H1 (cell line): ENCODE data around the gene RASAL2. TPM values are rescaled to one million over a fixed set of nuclear protein-coding genes. Genes with fewer than 3 reads are reported as not detected.
A peak's percentile ranks its signal among the peaks of the same experiment; 100 is the strongest.

ENCODE experiments used
- CTCF ChIA-PET: fragments of 300-600 bp; sonication (Branson Sonifier 250); formaldehyde crosslinking; loops from one replicate; lab custom pipeline; 2021; ENCODE audit not compliant: partially characterized antibody; lab: Charles Lee
- POLR2A ChIA-PET: fragments of 300-600 bp; sonication (Branson Sonifier 250); formaldehyde crosslinking; loops from one replicate; lab custom pipeline; 2021; ENCODE audit warnings: inconsistent platforms; ENCODE audit not compliant: partially characterized antibody; lab: Charles Lee
- DNase-seq, 2 experiments: peaks; one replicate each; pipeline versions ENCODE4 v3.0.0 to v3.0.0-alpha.2; 2010 to 2022; ENCODE audit warnings: low spot score in 2 of 2, low read depth in 1 of 2, mixed read lengths in 1 of 2
- FAIRE-seq: peaks from 2 replicates; lab custom pipeline; 2011; peaks lifted over from hg19 to GRCh38; lab: Jason Lieb, UNC
- H2AFZ ChIP-seq: 2 replicates; pipeline ENCODE4 v1.8.1; 2012; ENCODE audit warnings: low read length, inconsistent platforms
- H2AK5ac ChIP-seq: 2 replicates; pipeline ENCODE4 v1.6.1; 2013; ENCODE audit warnings: low read depth, low read length
- H2BK120ac ChIP-seq: replicated peaks from 2 replicates; pipeline ENCODE3; 2013; ENCODE audit warnings: low read depth, low read length, inconsistent platforms
- H2BK12ac ChIP-seq: 2 replicates; pipeline ENCODE4 v1.6.1; 2013; ENCODE audit warnings: low read depth, low read length
- H2BK15ac ChIP-seq: 2 replicates; pipeline ENCODE4 v1.6.1; 2013; ENCODE audit warnings: low read length
- H2BK20ac ChIP-seq: 2 replicates; pipeline ENCODE4 v1.6.1; 2013; ENCODE audit warnings: low read length
- H2BK5ac ChIP-seq: 2 replicates; pipeline ENCODE4 v1.6.1; 2013; ENCODE audit warnings: low read depth, low read length
- H3K14ac ChIP-seq: 2 replicates; pipeline ENCODE4 v1.6.1; 2013; ENCODE audit warnings: inconsistent platforms; ENCODE audit not compliant: insufficient read length
- H3K18ac ChIP-seq: 2 replicates; pipeline ENCODE4 v1.6.1; 2013; ENCODE audit warnings: low read length; ENCODE audit errors: extremely low read depth
- H3K23ac ChIP-seq: 2 replicates; pipeline ENCODE4 v1.6.1; 2013; ENCODE audit warnings: inconsistent platforms; ENCODE audit not compliant: insufficient read length
- H3K23me2 ChIP-seq: 2 replicates; pipeline ENCODE4 v1.6.1; 2013; ENCODE audit warnings: low read depth, low read length
- H3K27ac ChIP-seq: 2 replicates; pipeline ENCODE4 v1.6.1; 2011; ENCODE audit warnings: low read depth, low read length, inconsistent platforms
- H3K27me3 ChIP-seq, 4 experiments: replicated peaks in 1 of 4; 1 replicate in 1 of 4; 2 replicates in 3 of 4; pipeline versions ENCODE4 v1.6.1 to v1.8.1; 2011 to 2013; ENCODE audit warnings: low read length in 3 of 4, mild to moderate bottlenecking in 3 of 4, inconsistent platforms in 2 of 4, mixed read lengths in 2 of 4, moderate library complexity in 1 of 4; ENCODE audit not compliant: control insufficient read depth in 3 of 4, insufficient read depth in 3 of 4; ENCODE audit errors: extremely low read depth in 1 of 4
- H3K36me3 ChIP-seq, 4 experiments: 2 replicates each; pipeline versions ENCODE4 v1.6.1 to v1.8.1; 2011 to 2013; ENCODE audit warnings: mild to moderate bottlenecking in 4 of 4, low read length in 3 of 4, moderate library complexity in 2 of 4, control low read depth in 1 of 4, inconsistent platforms in 1 of 4; ENCODE audit not compliant: insufficient read depth in 4 of 4, control insufficient read depth in 2 of 4
- H3K4ac ChIP-seq: replicated peaks from 2 replicates; pipeline ENCODE3; 2013; ENCODE audit warnings: low read length, low read depth, mixed read lengths, inconsistent platforms; ENCODE audit not compliant: insufficient read length
- H3K4me1 ChIP-seq, 4 experiments: replicated peaks in 1 of 4; 1 replicate in 1 of 4; 2 replicates in 3 of 4; pipeline versions ENCODE4 v1.6.1 to v1.8.1; 2011 to 2013; ENCODE audit warnings: low read length in 3 of 4, inconsistent platforms in 2 of 4, mixed read lengths in 1 of 4; ENCODE audit not compliant: insufficient read depth in 4 of 4, control insufficient read depth in 3 of 4
- H3K4me2 ChIP-seq, 2 experiments: 2 replicates each; pipeline versions ENCODE4 v1.6.1 to v1.8.1; 2011 to 2013; ENCODE audit warnings: low read depth in 2 of 2, low read length in 2 of 2, control low read depth in 1 of 2, inconsistent platforms in 1 of 2, mild to moderate bottlenecking in 1 of 2; ENCODE audit not compliant: insufficient read depth in 1 of 2
- H3K4me3 ChIP-seq, 4 experiments: fragments of 200-600, 300-600 bp in 1 of 4; sonication (generic), shearing (Covaris generic), sonication (Bioruptor Twin) in 1 of 4; 2 replicates each; pipeline versions ENCODE4 v1.5.1 to v1.8.1; 2011 to 2016; ENCODE audit warnings: low read length in 4 of 4, low read depth in 3 of 4, control low read depth in 2 of 4, inconsistent platforms in 2 of 4, mild to moderate bottlenecking in 2 of 4, mixed read lengths in 1 of 4, moderate library complexity in 1 of 4; ENCODE audit not compliant: insufficient read depth in 2 of 4; ENCODE audit errors: extremely low read depth in 1 of 4
- H3K56ac ChIP-seq: replicated peaks from 2 replicates; pipeline ENCODE3; 2013; ENCODE audit warnings: low read depth, mild to moderate bottlenecking, mixed read lengths, low read length, inconsistent platforms; ENCODE audit not compliant: insufficient read length
- H3K79me1 ChIP-seq: 2 replicates; pipeline ENCODE4 v1.6.1; 2013; ENCODE audit warnings: low read depth, low read length, control low read depth
- H3K79me2 ChIP-seq, 2 experiments: 2 replicates each; pipeline versions ENCODE4 v1.6.1 to v1.8.1; 2012 to 2013; ENCODE audit warnings: low read length in 2 of 2, mild to moderate bottlenecking in 2 of 2, inconsistent platforms in 1 of 2; ENCODE audit not compliant: insufficient read depth in 2 of 2, control insufficient read depth in 1 of 2
- H3K9ac ChIP-seq, 4 experiments: replicated peaks in 1 of 4; 1 replicate in 1 of 4; 2 replicates in 3 of 4; pipeline versions ENCODE4 v1.6.1 to v1.8.1; 2011 to 2013; ENCODE audit warnings: low read depth in 3 of 4, low read length in 3 of 4, control low read depth in 2 of 4, mild to moderate bottlenecking in 2 of 4, moderate library complexity in 2 of 4, inconsistent platforms in 1 of 4; ENCODE audit errors: extremely low read depth in 1 of 4
- H3K9me3 ChIP-seq, 2 experiments: 2 replicates each; pipeline versions ENCODE4 v1.6.1 to v1.8.1; 2012 to 2013; ENCODE audit warnings: mild to moderate bottlenecking in 2 of 2, moderate library complexity in 2 of 2, control low read depth in 1 of 2, inconsistent platforms in 1 of 2, low read depth in 1 of 2, low read length in 1 of 2, mixed read lengths in 1 of 2; ENCODE audit not compliant: insufficient read depth in 2 of 2
- H4K20me1 ChIP-seq, 2 experiments: replicated peaks in 1 of 2; 2 replicates each; pipeline versions ENCODE3 to v1.8.1; 2011 to 2013; ENCODE audit warnings: inconsistent platforms in 2 of 2, low read length in 2 of 2, mild to moderate bottlenecking in 1 of 2; ENCODE audit not compliant: insufficient read depth in 2 of 2, control insufficient read depth in 1 of 2
- H4K5ac ChIP-seq: 2 replicates; pipeline ENCODE4 v1.6.1; 2013; ENCODE audit warnings: low read length, low read depth, mixed read lengths, inconsistent platforms; ENCODE audit not compliant: insufficient read length
- H4K8ac ChIP-seq: 2 replicates; pipeline ENCODE4 v1.8.0; 2013; ENCODE audit warnings: mild to moderate bottlenecking, moderate library complexity, low read length, inconsistent platforms; ENCODE audit not compliant: insufficient read depth; ENCODE audit errors: extremely low read depth
- H4K91ac ChIP-seq: replicated peaks from 2 replicates; pipeline ENCODE3; 2013; ENCODE audit warnings: low read length, mixed read lengths, inconsistent platforms; ENCODE audit not compliant: insufficient read length
- BACH1 ChIP-seq: IDR thresholded peaks from 2 replicates; pipeline ENCODE4 v1.6.1; 2012; ENCODE audit warnings: low read length, improper control_type of control experiment
- CHD1 ChIP-seq: IDR thresholded peaks from 2 replicates; pipeline ENCODE4 v1.6.1; 2012; ENCODE audit warnings: low read depth, low read length, improper control_type of control experiment
- GABPA ChIP-seq: IDR thresholded peaks from 2 replicates; pipeline ENCODE4 v1.6.1; 2011; ENCODE audit warnings: mild to moderate bottlenecking, low read length, moderate library complexity, borderline replicate concordance; ENCODE audit not compliant: insufficient read depth
- GTF2F1 ChIP-seq: IDR thresholded peaks from 2 replicates; pipeline ENCODE4 v1.6.1; 2012; ENCODE audit warnings: low read depth, low read length, improper control_type of control experiment, borderline replicate concordance
- JUND ChIP-seq: IDR thresholded peaks from 2 replicates; pipeline ENCODE4 v1.6.1; 2011; ENCODE audit warnings: mild to moderate bottlenecking, improper control_type of control experiment, low read length
- KDM5A ChIP-seq: fragments of 200-600 bp; IDR thresholded peaks from 2 replicates; pipeline ENCODE4 v1.7.1; 2012; ENCODE audit warnings: mild to moderate bottlenecking, low read length, inconsistent platforms, mixed read lengths
- NRF1 ChIP-seq: IDR thresholded peaks from 2 replicates; pipeline ENCODE4 v1.6.1; 2011; ENCODE audit warnings: mild to moderate bottlenecking, low read depth, low read length, improper control_type of control experiment
- POLR2AphosphoS5 ChIP-seq: IDR thresholded peaks from 2 replicates; pipeline ENCODE4 v1.6.1; 2011; ENCODE audit warnings: low read depth, low read length
- RAD21 ChIP-seq, 2 experiments: IDR thresholded peaks in 1 of 2; conservative IDR thresholded peaks in 1 of 2; 2 replicates each; pipeline ENCODE4 v1.6.1; 2011; ENCODE audit warnings: low read depth in 2 of 2, low read length in 2 of 2, improper control_type of control experiment in 1 of 2, inconsistent platforms in 1 of 2, mild to moderate bottlenecking in 1 of 2, moderate library complexity in 1 of 2
- SP1 ChIP-seq: IDR thresholded peaks from 2 replicates; pipeline ENCODE4 v1.6.1; 2011; ENCODE audit warnings: low read depth, low read length
- TAF1 ChIP-seq: IDR thresholded peaks from 2 replicates; pipeline ENCODE4 v1.6.1; 2011; ENCODE audit warnings: mild to moderate bottlenecking, low read depth, low read length
- USF2 ChIP-seq: IDR thresholded peaks from 2 replicates; pipeline ENCODE4 v1.6.1; 2011; ENCODE audit warnings: low read length, improper control_type of control experiment
- ZNF274 ChIP-seq: IDR thresholded peaks from 2 replicates; pipeline ENCODE4 v1.7.0; 2012; ENCODE audit warnings: low read length, borderline replicate concordance; ENCODE audit errors: extremely low read depth
- WGBS, 2 experiments: shearing (Covaris generic) in 1 of 2; methylation state at CpG; one replicate each; pipeline versions ENCODE4 v1.1.6 to v1.1.7; 2013 to 2015; ENCODE audit warnings: low lambda C conversion rate in 2 of 2, mixed read lengths in 2 of 2, inconsistent platforms in 1 of 2, low coverage in 1 of 2, missing lambda C conversion rate in 1 of 2; ENCODE audit not compliant: insufficient replicate concordance in 2 of 2, insufficient coverage in 1 of 2, insufficient read length in 1 of 2; ENCODE audit errors: extremely low coverage in 1 of 2, missing lambda C conversion rate in 1 of 2; 5-methylcytosine and 5-hydroxymethylcytosine counted together
- polyA plus RNA-seq, 7 experiments: library from polyadenylated mRNA; depleted of rRNA in 3 of 7; stranded (reverse) in 5 of 7; unstranded in 2 of 7; fragments of >200 nt in 5 of 7; fragments of 200-250 nt in 2 of 7; gene quantifications; 1 replicate in 5 of 7; 2 replicates in 1 of 7; 4 replicates in 1 of 7; pipeline versions ENCODE4 v1.2.1 to v1.2.3, GENCODE V29; 2011 to 2013; ENCODE audit warnings: missing spikeins in 2 of 7, mixed read lengths in 2 of 7
- total RNA-seq: library from RNA; stranded (reverse); fragmentation: NEBNext Ultra II Directional; extraction: Animal tissue kit (Norgen Biotek cat#: 25700); gene quantifications from 2 replicates; pipeline ENCODE4 v1.2.1, GENCODE V29; 2021

RASAL2 gene
- total and polyA plus RNA-seq, 2 of the 8 experiments (the other 6 are each of a cell fraction or from before 2014, with no cell fraction given), result 15.9 to 32.5 TPM

- Histone ChIP-seq H3K18ac (no peak overlapping the region), H3K27me3 (no peaks in the 10 kb centered on the region), H4K5ac (no peak overlapping the region), H4K8ac (no peak overlapping the region), H4K91ac (no peak overlapping the region), H4K20me1 (no peaks in the 10 kb centered on the region), H3K4ac (no peak overlapping the region), H3K79me2 (no peaks in the 10 kb centered on the region), H3K79me1 (no peaks in the 10 kb centered on the region), H3K56ac (no peak overlapping the region), H3K36me3 (no peaks in the 10 kb centered on the region), H3K9me3 (no peaks in the 10 kb centered on the region), H3K4me3 (no peak overlapping the region), H3K27ac (no peak overlapping the region), H2BK20ac (no peak overlapping the region), H3K4me2 (no peak overlapping the region), H2BK5ac (no peak overlapping the region), H2AFZ (peak overlapping the region; percentile 39; the same call in 1 of the 2 replicates), H2BK120ac (no peak overlapping the region), H3K23ac (no peak overlapping the region), H3K4me1 (peaks cover 0 to 12% (median 2%) of the 10 kb centered on the region in 4 experiments; a peak in 3 of 7 replicates), H3K23me2 (no peaks in the 10 kb centered on the region), H3K9ac (no peak overlapping the region), H2AK5ac (no peak overlapping the region), H3K14ac (no peak overlapping the region), H2BK12ac (no peak overlapping the region), H2BK15ac (no peak overlapping the region)
- POLR2A ChIA-PET, result interaction anchor here (0.9 to 1.4 kb wide), 6 partner anchors 10 to 43 kb away, joined by 3 to 5 read pairs (median 3); partner anchors contain the start of gene RASAL2
- 92% methylated on average over 3 of the region's 3 CpGs; no CpG with 5 or more reads in 1 of the 2 experiments for WGBS, 2 experiments
- CTCF ChIA-PET, result interaction anchor here (0.6 to 4.9 kb wide), 13 partner anchors 9 to 627 kb away, joined by 3 to 39 read pairs (median 3); no protein-coding TSS in a partner anchor
- DNase-seq (no peak), FAIRE-seq (no peak)
- no peak for TF ChIP-seq TAF1
- no peak for TF ChIP-seq SP1
- no peak for TF ChIP-seq RAD21 (IDR thresholded peaks at IDR 0.05 in 1 of 2, conservative IDR thresholded peaks at IDR 0.05 in 1 of 2; ENCODE audit: low read depth in 2 of 2, low read length in 2 of 2)
- TF ChIP-seq ZNF274, result no peak
- TF ChIP-seq BACH1, result no peak
- TF ChIP-seq GABPA, result no peak
- TF ChIP-seq GTF2F1, result no peak
- TF ChIP-seq USF2, result no peak
- TF ChIP-seq NRF1, result no peak
- TF ChIP-seq JUND, result no peak
- TF ChIP-seq KDM5A, result no peak
- no peak for TF ChIP-seq CHD1
- no peak for TF ChIP-seq POLR2AphosphoS5
Measured at GRCh38 chr1:178051071-178051470, 42.8 kb upstream of the RASAL2 start.
